Progenitor cell of endocrine pancreas (in vitro differentiated cells): ENCODE measurements around the gene MRGPRG. TPM values are rescaled to one million over a fixed set of nuclear protein-coding genes. Genes with fewer than 3 reads are reported as not detected.

Experiments
- DNase-seq: peaks from one replicate; pipeline ENCODE4 v3.0.0; 2021; ENCODE audit warnings: low spot score; ENCODE audit not compliant: unreplicated experiment
- H3K27ac Mint-ChIP-seq: 2 replicates; pipeline ENCODE4 v1.8.0; 2021; ENCODE audit warnings: mild to moderate bottlenecking, moderate library complexity, mixed read lengths
- H3K27me3 Mint-ChIP-seq: 2 replicates; pipeline ENCODE4 v1.8.0; 2021; ENCODE audit warnings: mixed read lengths
- H3K36me3 Mint-ChIP-seq: 2 replicates; pipeline ENCODE4 v1.8.0; 2022; ENCODE audit warnings: mixed read lengths; ENCODE audit not compliant: insufficient read depth
- H3K4me1 Mint-ChIP-seq: 2 replicates; pipeline ENCODE4 v1.8.0; 2021; ENCODE audit warnings: low read depth, mixed read lengths
- H3K4me3 Mint-ChIP-seq: 2 replicates; pipeline ENCODE4 v1.8.0; 2021; ENCODE audit warnings: low read depth, mild to moderate bottlenecking, moderate library complexity, mixed read lengths
- H3K9me3 Mint-ChIP-seq: 2 replicates; pipeline ENCODE4 v1.8.0; 2021; ENCODE audit warnings: low read depth, mixed read lengths
- total RNA-seq: library from RNA; stranded (reverse); gene quantifications from 2 replicates; pipeline ENCODE4 v1.2.1, GENCODE V29; 2021
- TF ChIP-seq, protein P1 (sequence below): fragments of 200-600 bp; sonication (generic); IDR thresholded peaks from one replicate; pipeline ENCODE4 v1.5.0; 2021; ENCODE audit warnings: antibody characterized with exemption, mild to moderate bottlenecking; ENCODE audit not compliant: unreplicated experiment

The MRGPRG gene
- total RNA-seq, 1 donor from 2014 or later: not detected

DNA sequence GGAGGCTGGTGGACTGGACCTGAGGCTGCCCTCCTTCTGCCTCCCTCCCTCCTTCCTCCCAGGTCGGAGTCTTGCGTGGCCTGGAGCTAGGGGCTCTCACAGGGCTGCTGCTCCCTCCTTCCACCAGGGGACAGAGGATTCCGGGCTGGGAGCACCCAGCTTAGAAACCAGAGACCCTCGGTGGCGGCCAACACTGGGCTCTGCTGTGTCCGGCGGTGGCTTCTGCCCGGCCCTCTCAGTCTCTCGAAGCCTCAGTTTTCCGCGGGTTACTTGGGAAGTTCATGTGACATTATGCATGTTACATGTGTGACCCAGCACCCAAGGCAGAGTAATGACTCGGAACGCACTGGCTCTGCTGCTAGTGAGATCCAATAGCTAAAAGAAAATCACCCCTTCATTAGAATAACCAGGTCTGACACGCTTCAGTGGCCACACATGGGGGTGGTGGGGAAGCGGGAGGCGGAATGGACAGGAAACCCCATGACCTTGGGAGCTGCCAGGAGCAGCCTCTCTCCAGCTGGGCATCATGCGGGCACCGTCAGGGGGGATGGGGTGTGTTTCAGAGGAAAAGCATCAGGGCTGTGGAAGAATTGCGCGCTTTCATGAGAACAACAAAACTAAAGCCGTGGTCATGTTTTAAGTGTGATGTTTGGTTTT, 5.9 kb upstream of the MRGPRG start:
- H3K9me3 Mint-ChIP-seq: no peaks in the 10 kb centered on the region
- peaks cover 51% of the 10 kb centered on the region for H3K27me3 Mint-ChIP-seq
- no peaks in the 10 kb centered on the region for H3K4me1 Mint-ChIP-seq
- H3K36me3 Mint-ChIP-seq: no peaks in the 10 kb centered on the region
- H3K4me3 Mint-ChIP-seq: no peak overlapping the region
- TF ChIP-seq, protein P1, sequence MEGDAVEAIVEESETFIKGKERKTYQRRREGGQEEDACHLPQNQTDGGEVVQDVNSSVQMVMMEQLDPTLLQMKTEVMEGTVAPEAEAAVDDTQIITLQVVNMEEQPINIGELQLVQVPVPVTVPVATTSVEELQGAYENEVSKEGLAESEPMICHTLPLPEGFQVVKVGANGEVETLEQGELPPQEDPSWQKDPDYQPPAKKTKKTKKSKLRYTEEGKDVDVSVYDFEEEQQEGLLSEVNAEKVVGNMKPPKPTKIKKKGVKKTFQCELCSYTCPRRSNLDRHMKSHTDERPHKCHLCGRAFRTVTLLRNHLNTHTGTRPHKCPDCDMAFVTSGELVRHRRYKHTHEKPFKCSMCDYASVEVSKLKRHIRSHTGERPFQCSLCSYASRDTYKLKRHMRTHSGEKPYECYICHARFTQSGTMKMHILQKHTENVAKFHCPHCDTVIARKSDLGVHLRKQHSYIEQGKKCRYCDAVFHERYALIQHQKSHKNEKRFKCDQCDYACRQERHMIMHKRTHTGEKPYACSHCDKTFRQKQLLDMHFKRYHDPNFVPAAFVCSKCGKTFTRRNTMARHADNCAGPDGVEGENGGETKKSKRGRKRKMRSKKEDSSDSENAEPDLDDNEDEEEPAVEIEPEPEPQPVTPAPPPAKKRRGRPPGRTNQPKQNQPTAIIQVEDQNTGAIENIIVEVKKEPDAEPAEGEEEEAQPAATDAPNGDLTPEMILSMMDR: no peak
- DNase-seq: no peak
- H3K27ac Mint-ChIP-seq: peak overlapping the region; percentile 50

DNA sequence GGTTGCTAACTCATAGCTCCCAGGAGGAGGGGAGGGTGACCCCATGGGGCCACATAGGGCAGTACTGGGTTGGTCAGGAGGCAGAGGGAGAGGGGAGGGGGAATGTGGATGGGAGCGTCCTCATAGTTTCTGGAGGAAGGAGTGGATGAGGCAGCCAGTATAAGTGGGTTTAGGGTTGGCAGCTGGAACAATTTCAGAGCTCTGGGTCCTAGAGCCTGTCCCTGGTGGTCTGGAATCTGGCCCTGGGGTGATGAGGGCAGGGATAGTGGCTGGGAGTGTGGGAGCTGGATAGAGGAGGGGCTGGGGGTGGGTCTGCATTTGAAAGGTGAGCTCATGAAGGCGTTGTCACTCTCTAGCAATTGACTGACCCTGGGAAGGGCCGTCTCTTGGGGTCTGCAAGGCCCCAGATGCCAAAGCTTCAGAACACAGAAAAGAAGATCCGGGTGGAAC, 5.3 kb upstream of the MRGPRG start:
- H3K27ac Mint-ChIP-seq: no peak overlapping the region
- no peaks in the 10 kb centered on the region for H3K9me3 Mint-ChIP-seq
- H3K27me3 Mint-ChIP-seq: peaks cover 57% of the 10 kb centered on the region
- no peaks in the 10 kb centered on the region for H3K4me1 Mint-ChIP-seq
- TF ChIP-seq, protein P1: no peak
- DNase-seq: no peak
- H3K36me3 Mint-ChIP-seq: no peaks in the 10 kb centered on the region
- no peak overlapping the region for H3K4me3 Mint-ChIP-seq

DNA sequence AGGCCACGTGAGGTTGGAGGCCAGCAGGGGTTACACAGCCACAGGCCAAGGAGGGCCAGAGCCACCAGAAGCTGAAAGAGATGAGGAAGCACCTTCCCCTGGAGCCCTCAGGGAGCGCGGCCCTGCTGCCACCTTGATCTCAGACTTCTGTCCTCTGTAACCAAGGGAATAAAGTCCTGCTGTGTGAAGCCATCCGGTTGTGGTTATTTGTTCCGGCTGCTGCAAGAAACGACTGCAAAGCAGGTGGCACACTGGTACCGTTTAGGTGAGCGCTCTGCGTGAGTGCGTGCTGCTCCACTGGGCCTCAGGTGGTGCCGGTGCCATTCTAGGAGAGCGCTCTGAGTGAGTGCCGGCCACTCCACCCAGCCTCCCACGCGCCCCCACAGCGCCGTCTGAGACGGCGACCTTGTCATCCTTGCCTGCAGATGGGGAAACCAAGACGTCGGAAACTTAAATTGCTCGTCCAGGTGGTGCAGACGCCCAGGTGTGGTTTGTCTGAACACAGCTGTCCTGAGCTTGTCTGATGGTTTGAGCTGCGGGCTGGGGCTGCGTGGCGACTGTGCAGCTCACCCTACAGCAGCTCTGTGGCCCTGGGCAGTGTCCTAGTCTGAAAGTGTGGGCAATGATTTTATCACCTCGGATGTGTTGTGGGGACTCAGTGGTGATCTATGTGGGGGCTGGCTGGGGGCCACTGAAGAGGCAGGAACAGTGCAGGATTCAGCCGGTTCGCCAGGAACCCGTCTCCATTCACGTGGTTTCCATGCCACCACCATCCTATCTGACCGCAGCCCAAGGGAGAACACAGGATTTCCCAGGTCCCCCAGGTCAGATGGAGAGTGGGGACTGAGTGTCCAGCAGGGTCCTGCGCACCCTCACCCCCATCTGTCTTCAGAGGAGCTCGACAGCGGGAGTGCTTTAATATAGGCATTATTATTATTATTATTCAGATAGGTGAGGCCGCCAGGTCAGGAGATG, 4.6 kb upstream of the MRGPRG start:
- Mint-ChIP-seq H3K4me3 (no peak overlapping the region), H3K36me3 (no peaks in the 10 kb centered on the region), H3K27me3 (peaks cover 55% of the 10 kb centered on the region), H3K9me3 (no peaks in the 10 kb centered on the region), H3K4me1 (no peaks in the 10 kb centered on the region), H3K27ac (no peak overlapping the region)
- TF ChIP-seq, protein P1: no peak
- no peak for DNase-seq

DNA sequence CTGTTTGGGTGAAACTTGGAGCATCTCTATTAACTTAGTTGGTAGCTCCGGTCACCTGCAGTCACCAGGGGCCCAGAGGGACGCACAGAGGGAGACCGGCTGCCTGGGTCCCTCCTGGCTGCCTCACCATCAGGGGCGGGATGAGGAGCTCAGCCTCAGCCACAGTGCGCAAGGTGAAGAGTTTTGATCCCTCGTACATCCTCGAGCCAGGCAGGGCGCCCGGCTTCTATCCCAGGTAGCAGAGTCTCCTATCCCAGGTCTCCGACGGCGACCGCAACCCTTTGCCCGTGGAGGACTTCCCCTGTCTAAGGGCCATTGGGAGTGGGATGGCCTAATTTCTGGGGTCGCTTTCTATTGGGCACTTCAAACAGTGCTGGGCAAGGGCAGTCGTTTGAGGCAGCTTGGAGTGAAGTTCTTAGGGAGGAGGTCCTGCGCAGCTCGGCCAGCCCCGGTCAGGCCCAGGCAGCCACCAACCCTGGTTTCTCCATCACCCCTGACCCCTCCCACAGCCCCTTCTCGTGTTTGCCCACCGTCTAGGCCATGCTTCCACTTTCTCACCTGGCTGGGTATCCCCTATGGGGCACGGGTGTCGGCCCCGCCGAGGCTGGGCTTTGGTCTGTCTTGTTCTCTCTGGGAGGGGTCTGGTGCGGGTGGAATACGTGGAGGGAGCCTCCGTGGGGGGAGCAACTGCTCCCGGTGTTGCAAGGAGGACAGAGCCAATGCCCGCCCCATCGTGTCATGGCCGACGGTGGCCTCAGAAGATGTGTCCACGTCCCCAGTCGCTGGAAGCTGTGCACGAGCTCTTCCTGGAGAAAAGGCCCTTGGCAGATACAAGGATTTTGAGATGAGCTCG, 3.6 kb upstream of the MRGPRG start:
- Mint-ChIP-seq H3K4me3 (no peak overlapping the region), H3K36me3 (no peaks in the 10 kb centered on the region), H3K9me3 (no peaks in the 10 kb centered on the region), H3K27ac (no peak overlapping the region), H3K4me1 (no peaks in the 10 kb centered on the region), H3K27me3 (peaks cover 59% of the 10 kb centered on the region)
- DNase-seq: no peak
- TF ChIP-seq, protein P1: no peak
